GM23338 (cell line): ENCODE results near the gene GFAP. TPM values are rescaled to one million over a fixed set of nuclear protein-coding genes. Genes with fewer than 3 reads are reported as not detected.

Experiments
- ATAC-seq: fragments of 200-7000 bp; cut with Tn5 transposase; 3 replicates; pipeline ENCODE4 v1.9.1; 2020
- DNase-seq: peaks from one replicate; pipeline ENCODE4 v3.0.0-alpha.2; 2015; ENCODE audit warnings: low spot score
- H2AFZ ChIP-seq: fragments of 200-600 bp; sonication (generic); 2 replicates; pipeline ENCODE4 v1.8.0; 2016; ENCODE audit warnings: antibody characterized with exemption, mild to moderate bottlenecking, moderate library complexity
- H3F3A ChIP-seq: fragments of 200-600 bp; sonication (generic); replicated peaks from 2 replicates; pipeline ENCODE4 v1.8.0; 2017; ENCODE audit warnings: antibody characterized with exemption, mixed run types, low read depth
- H3K27ac ChIP-seq: fragments of 200-600 bp; sonication (generic); 2 replicates; pipeline ENCODE4 v1.6.1; 2016; ENCODE audit warnings: low read depth
- H3K27me3 ChIP-seq: fragments of 200-600 bp; sonication (generic); 2 replicates; pipeline ENCODE4 v1.8.0; 2016; ENCODE audit warnings: mild to moderate bottlenecking, mixed run types, moderate library complexity; ENCODE audit not compliant: insufficient read depth
- H3K36me3 ChIP-seq: fragments of 200-600 bp; sonication (generic); 2 replicates; pipeline ENCODE4 v1.8.0; 2016; ENCODE audit warnings: mild to moderate bottlenecking; ENCODE audit not compliant: insufficient read depth
- H3K4me1 ChIP-seq: fragments of 200-600 bp; sonication (generic); 2 replicates; pipeline ENCODE4 v1.8.0; 2016; ENCODE audit warnings: mild to moderate bottlenecking, moderate library complexity; ENCODE audit not compliant: insufficient read depth
- H3K4me2 ChIP-seq: fragments of 200-600 bp; sonication (generic); 2 replicates; pipeline ENCODE4 v1.7.1; 2017; ENCODE audit warnings: mixed run types
- H3K4me3 ChIP-seq: fragments of 200-600 bp; sonication (generic); 2 replicates; pipeline ENCODE4 v1.6.1; 2016; ENCODE audit warnings: mixed run types
- H3K79me2 ChIP-seq: fragments of 200-600 bp; sonication (generic); replicated peaks from 2 replicates; pipeline ENCODE4 v1.8.0; 2017; ENCODE audit warnings: mild to moderate bottlenecking; ENCODE audit not compliant: insufficient read depth
- H3K9me2 ChIP-seq: fragments of 200-600 bp; sonication (generic); 2 replicates; pipeline ENCODE4 v1.8.0; 2017; ENCODE audit not compliant: insufficient read depth
- H4K20me1 ChIP-seq: fragments of 200-600 bp; sonication (generic); replicated peaks from 2 replicates; pipeline ENCODE4 v1.8.0; 2017; ENCODE audit warnings: mild to moderate bottlenecking; ENCODE audit not compliant: insufficient read depth
- H3K27ac Mint-ChIP-seq: 2 replicates; pipeline ENCODE4 v1.8.0; 2020; ENCODE audit warnings: inconsistent platforms, mild to moderate bottlenecking, moderate library complexity, mixed read lengths
- H3K27me3 Mint-ChIP-seq: 3 replicates; pipeline ENCODE4 v1.8.0; 2022; ENCODE audit warnings: low read depth, mild to moderate bottlenecking, moderate library complexity, mixed read lengths, inconsistent platforms; ENCODE audit not compliant: insufficient read depth, poor library complexity
- H3K36me3 Mint-ChIP-seq: 3 replicates; pipeline ENCODE4 v1.8.0; 2021; ENCODE audit warnings: low read depth, mild to moderate bottlenecking, inconsistent platforms, moderate library complexity, mixed read lengths
- H3K4me1 Mint-ChIP-seq: 3 replicates; pipeline ENCODE4 v1.8.0; 2020; ENCODE audit warnings: mild to moderate bottlenecking, inconsistent platforms, mixed read lengths
- H3K4me3 Mint-ChIP-seq: 3 replicates; pipeline ENCODE4 v1.8.0; 2021; ENCODE audit warnings: moderate library complexity, mild to moderate bottlenecking, inconsistent platforms, mixed read lengths
- H3K9me3 Mint-ChIP-seq: 3 replicates; pipeline ENCODE4 v1.8.0; 2020; ENCODE audit warnings: moderate library complexity, mild to moderate bottlenecking, inconsistent platforms, mixed read lengths
- EZH2phosphoT487 ChIP-seq: fragments of 200-600 bp; sonication (generic); IDR thresholded peaks from one replicate; pipeline ENCODE4 v1.8.1; 2018; ENCODE audit warnings: antibody characterized with exemption; ENCODE audit not compliant: unreplicated experiment
- NANOG ChIP-seq: IDR thresholded peaks from 2 replicates; pipeline ENCODE4 v1.6.1; 2016; ENCODE audit warnings: antibody characterized with exemption, borderline replicate concordance
- POLR2AphosphoS5 ChIP-seq: IDR thresholded peaks from 2 replicates; pipeline ENCODE4 v1.6.1; 2016; ENCODE audit warnings: antibody characterized with exemption, low read depth
- STAT1 ChIP-seq: IDR thresholded peaks from one replicate; pipeline ENCODE4 v1.6.1; 2016; ENCODE audit warnings: antibody characterized with exemption; ENCODE audit not compliant: unreplicated experiment
- ZNF462 ChIP-seq: fragments of 250-450 bp; sonication (Bioruptor Pico); IDR thresholded peaks from 2 replicates; pipeline ENCODE4 v1.5.0; 2020; ENCODE audit warnings: mild to moderate bottlenecking, moderate library complexity
- polyA plus RNA-seq: library from polyadenylated mRNA; unstranded; fragments of >200 nt; fragmentation: Nextera tagmentation; extraction: Ambion mirVana; gene quantifications from 2 replicates; pipeline ENCODE4 v1.2.1, GENCODE V29; 2016
- total RNA-seq: library from RNA; depleted of rRNA; stranded (reverse); fragments of >200 nt; shearing (Covaris generic); gene quantifications from 2 replicates; pipeline ENCODE4 v1.2.3, GENCODE V29; 2014
- TF ChIP-seq, protein P1 (sequence below), 2 experiments: fragments of 200-600 bp in 1 of 2; sonication (generic) in 1 of 2; conservative IDR thresholded peaks; 2 replicates each; pipeline versions ENCODE4 v1.5.1 to v1.6.1; 2016 to 2017; ENCODE audit warnings: antibody characterized with exemption in 2 of 2, low read depth in 2 of 2, mild to moderate bottlenecking in 2 of 2, moderate library complexity in 1 of 2

GFAP gene
- total and polyA plus RNA-seq, 2 experiments from 2014 or later: 0.15 to 5.1 TPM

GRCh38 chr17:44926821-44927525 is 11.7 kb upstream of the GFAP start (continued):
- TF ChIP-seq, protein P1, sequence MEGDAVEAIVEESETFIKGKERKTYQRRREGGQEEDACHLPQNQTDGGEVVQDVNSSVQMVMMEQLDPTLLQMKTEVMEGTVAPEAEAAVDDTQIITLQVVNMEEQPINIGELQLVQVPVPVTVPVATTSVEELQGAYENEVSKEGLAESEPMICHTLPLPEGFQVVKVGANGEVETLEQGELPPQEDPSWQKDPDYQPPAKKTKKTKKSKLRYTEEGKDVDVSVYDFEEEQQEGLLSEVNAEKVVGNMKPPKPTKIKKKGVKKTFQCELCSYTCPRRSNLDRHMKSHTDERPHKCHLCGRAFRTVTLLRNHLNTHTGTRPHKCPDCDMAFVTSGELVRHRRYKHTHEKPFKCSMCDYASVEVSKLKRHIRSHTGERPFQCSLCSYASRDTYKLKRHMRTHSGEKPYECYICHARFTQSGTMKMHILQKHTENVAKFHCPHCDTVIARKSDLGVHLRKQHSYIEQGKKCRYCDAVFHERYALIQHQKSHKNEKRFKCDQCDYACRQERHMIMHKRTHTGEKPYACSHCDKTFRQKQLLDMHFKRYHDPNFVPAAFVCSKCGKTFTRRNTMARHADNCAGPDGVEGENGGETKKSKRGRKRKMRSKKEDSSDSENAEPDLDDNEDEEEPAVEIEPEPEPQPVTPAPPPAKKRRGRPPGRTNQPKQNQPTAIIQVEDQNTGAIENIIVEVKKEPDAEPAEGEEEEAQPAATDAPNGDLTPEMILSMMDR (conservative IDR thresholded peaks at IDR 0.05; ENCODE audit: low read depth in 2 of 2): no peak
- TF ChIP-seq NANOG (no peak), STAT1 (no peak)

DNA sequence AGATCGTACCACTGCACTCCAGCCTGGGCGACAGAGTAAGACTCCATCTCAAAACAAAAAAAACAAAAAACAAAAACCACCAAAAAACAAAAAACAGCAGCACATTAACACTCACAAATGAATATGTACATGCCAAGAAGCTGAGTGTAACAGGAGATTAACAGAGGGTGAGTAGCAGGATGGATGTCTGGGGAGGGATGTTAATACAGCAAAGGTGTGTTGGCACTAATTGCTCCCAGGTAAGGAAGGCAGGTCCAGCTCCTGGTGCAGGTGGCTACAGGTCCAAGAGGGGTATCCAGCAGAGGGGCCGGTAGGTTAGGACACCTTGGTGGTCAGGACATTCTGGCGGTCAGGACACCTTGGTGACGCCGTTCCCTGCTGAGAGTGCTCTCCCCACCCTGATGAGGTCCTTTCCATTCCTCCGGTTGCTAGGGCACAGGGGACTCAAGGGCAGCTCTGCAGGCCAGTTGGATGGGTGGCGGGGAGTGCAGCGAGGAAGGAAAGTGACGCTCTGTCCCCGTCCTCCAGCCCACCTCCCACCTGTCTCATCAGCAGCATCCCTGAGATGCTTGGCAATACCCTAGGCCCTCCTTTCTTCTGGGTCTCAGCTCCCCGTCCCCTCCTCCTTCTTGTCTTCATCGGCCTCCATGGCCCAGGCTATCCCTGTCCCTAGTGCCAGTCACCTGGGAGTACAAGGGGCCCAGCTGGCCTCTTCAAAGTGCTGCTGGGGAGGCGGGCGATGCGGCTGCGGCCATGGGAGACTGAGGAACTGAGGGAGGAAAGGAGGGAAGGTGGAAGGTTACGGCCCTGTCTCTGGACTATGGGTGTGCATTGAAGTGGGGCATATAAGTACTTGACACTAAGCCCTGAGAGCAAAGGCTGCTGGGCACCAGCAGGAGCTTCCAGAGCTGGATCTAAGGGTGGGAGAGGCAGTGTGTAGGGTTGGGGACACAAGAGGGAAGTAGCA is 10.7 kb upstream of the GFAP start:
- no peaks in the 10 kb centered on the region for H3K9me3 Mint-ChIP-seq
- H2AFZ ChIP-seq: no peak overlapping the region
- DNase-seq (no peak), ATAC-seq (no peak)
- H3K9me2 ChIP-seq: no peaks in the 10 kb centered on the region
- H3K4me1 Mint-ChIP-seq: peaks cover 24% of the 10 kb centered on the region
- H3K36me3 ChIP-seq: peaks cover 24% of the 10 kb centered on the region
- no peaks in the 10 kb centered on the region for H3K27me3 ChIP-seq
- peaks cover 57% of the 10 kb centered on the region for H3K36me3 Mint-ChIP-seq
- no peak overlapping the region for H3K27ac Mint-ChIP-seq
- no peak overlapping the region for H3K4me3 ChIP-seq
- TF ChIP-seq EZH2phosphoT487 (no peak), POLR2AphosphoS5 (0 out of 2 replicates have a peak, but pooled peaks have one; percentile 20), STAT1 (no peak), ZNF462 (no peak)
- H3K27me3 Mint-ChIP-seq: peaks cover 14% of the 10 kb centered on the region
- no peak overlapping the region for H3K27ac ChIP-seq
- H3K4me1 ChIP-seq: peaks cover 3% of the 10 kb centered on the region; the same call in 1 of the 2 replicates
- H3K4me3 Mint-ChIP-seq: no peak overlapping the region
- no peaks in the 10 kb centered on the region for H3K79me2 ChIP-seq
- peaks cover 3% of the 10 kb centered on the region; the same call in 1 of the 2 replicates for H4K20me1 ChIP-seq
- H3F3A ChIP-seq: 0 out of 2 replicates have a peak, but pooled peaks cover 15% of the 10 kb centered on the region
- no peak overlapping the region for H3K4me2 ChIP-seq
